OCI-M2 (cell line): ENCODE measurements around the gene PRRC2C.
A peak's percentile ranks its signal among the peaks of the same experiment; 100 is the strongest.
"Not testable (repeated sequence)": the region's sequence is repeated elsewhere in the genome, so short reads cannot be mapped to it uniquely, and the experiment has no call there.

Experiments used
- DNase-seq: peaks from one replicate; lab custom pipeline; 2025; ENCODE audit not compliant: unreplicated experiment; lab: John Stamatoyannopoulos, UW

The PRRC2C gene

DNA sequence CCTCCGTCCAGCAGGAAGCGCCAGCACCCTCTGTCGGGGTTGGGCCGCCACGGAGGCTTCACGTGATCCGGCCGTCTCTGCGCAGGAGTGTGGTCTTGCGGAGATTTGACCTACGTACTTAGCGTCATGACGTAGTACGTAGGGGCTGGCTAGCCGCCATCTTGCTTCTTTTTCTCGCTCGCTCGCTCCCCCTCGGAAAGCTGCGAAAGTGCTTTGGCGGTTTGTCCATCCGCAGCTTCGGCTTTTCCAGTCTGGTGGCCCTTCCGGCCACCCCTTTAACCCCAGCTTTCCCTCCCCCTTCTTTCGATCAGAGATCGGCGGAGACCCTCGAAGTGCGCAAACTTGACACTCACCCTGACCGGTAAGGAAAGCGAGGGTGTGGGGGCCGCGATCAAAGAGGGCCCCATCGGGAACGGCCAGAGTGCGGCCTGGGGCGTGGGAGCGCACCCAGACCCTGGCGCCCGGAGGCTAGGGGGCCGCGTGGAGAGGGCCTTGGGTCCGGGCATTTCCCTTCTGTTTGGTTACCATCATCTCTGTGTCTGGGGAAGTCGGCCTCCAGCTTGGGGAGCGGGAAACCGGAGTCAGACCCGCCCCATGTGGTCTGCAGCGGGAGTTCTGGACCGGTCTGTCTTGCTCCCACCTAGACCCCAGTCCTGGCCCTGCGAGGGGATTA is at the start of gene PRRC2C:
Gene PRRC2C, plus strand, starts transcription at position 156 of the 673 bp plus-strand sequence. CDS start 26,559 bp downstream, outside the sequence.
- DNase-seq = no peak

DNA sequence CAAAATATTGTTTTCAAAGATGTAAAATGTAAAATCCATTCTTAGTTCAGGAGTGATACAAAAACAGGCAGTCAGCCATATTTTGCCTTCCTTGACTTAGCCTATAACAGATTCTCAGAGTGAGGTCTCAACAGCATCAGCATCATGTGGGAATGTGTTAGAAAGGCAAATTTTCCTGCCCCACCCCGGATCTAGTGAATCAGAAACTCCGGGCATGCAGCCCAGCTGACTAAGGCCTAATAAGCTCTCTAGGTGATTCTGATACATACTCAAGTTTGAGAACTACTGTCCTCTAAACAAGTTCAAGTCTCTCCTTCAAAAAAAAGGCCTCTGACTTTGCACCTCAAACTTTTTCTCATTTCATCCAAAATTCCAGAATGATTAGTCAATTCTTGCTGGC is 46.9 kb upstream of the PRRC2C start:
- DNase-seq = no peak

DNA sequence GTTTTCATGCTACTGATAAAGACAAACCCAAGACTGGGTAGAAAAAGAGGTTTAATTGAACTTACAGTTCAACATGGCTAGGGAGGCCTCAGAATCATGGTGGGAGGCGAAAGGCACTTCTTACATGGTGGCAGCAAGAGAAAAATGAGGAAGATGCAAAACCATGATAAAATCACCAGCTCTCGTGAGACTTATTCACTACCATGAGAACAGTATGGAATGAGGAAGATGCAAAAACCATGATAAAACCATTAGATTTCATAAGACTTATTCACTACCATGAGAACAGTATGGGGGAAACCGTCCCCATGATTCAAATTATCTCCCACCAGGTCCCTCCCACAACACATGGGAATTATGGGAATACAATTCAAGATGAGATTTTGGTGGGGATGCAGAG is 45.1 kb upstream of the PRRC2C start:
- DNase-seq = not testable (repeated sequence)

DNA sequence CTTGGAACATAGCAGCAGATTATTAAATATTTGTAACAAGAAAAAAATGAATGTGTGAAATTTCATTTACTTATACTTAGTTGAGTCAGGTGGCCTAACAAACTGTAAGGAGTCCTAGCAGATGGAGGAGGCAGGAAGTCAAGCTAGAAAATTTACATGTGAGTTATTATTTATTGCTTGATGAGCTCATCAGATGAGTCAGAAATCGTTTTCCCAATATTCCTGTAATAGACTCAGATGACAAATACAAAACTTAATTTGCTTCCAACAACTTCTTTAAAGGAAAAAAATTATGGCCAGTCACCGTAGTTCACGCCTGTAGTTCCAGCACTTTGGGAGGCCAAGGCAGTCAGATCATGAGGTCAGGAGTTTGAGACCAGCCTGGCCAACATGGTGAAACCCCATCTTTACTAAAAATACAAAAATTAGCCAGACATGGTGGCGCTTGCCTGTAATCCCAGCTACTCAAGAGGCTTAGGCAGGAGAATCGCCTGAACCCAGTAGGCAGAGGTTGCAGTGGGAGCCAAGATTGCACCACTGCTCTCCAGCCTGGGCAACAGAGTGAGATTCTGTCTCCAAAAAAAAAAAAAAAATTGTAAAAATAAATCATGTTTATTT is 43.9 kb upstream of the PRRC2C start:
- not testable (repeated sequence) for DNase-seq

DNA sequence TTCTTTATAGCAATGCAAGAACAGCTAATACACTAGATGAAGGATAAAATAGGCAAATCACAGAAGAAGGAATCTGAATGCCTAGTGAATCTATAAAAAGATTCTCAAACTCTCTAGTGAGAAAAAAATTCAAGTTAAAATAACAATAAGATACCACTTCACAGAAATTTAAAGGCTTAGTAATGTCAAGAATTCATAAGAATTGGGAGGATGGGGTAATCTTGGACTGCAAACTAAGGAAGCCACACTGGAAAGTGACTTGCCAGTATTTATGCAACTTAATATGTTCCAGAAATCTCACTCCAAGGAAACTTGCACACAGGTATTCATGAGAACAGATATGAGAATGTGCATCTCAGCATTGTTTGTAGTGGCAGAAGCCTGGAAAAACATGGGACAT is 38.9 kb upstream of the PRRC2C start:
- DNase-seq = no peak

DNA sequence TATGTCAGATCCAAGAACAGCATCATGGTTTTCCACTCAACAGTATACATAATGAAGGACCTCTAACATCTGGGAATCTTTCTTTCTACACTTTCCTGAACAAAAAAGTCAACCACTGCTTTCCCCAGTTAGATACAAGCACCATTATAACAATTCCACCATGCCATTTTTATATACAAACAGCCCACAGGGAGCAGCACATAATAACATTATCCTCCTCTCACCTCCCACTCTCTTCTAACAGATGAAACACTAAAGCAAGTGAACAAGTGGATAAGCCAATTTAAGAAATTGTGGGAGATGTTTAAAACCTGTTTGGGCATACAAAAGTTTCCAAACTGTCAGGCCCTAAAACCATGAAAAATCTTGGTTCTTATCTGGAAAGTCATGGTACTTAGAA is 29.4 kb upstream of the PRRC2C start:
- DNase-seq = no peak

DNA sequence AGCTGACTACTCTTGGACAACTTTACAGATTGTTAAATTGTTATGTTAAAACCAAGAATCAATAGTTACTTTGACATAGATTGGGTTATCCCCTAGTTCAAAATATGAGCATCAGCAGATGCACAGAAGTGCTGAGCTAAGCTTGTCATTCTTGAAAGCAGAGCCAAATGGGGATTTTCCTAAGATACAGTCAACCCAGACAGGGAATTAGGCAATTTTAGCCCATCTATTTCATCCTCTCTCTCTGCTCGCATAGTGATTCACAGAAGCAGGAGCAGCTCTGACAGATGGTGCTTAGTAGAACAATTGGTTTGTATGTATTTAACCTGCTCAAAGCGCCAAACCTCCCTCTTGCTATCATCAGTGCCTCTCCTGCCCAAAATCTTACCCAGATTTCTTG is 27.9 kb upstream of the PRRC2C start:
- no peak for DNase-seq

DNA sequence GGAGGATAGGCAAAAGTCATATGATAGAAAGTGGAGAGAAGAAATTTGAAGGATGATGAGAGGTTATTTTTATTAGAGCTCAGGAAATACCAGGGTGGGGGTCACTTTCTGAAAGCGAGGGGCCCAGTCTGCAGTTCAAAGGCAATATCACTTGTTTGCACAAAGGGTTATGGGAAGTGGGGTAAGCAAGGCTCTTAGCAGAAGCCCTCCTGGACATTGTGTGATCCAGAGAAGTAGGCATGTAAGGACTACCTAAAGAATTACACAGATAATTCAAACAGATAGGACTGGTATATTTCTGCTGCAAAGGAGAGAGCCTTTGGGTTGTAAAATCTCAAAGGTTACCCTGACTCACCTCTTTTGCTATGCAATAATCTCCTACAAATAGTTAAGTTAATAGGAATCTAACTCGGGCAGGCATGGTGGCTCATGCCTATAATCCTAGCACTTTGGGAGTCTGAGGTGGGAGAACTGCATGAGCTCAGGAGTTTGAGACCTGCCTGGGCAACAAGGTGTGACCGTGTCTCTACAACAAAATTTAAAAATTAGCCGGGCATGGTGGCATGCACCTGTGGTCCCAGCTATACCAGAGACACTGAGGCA is 25.2 kb upstream of the PRRC2C start:
- no peak for DNase-seq

DNA sequence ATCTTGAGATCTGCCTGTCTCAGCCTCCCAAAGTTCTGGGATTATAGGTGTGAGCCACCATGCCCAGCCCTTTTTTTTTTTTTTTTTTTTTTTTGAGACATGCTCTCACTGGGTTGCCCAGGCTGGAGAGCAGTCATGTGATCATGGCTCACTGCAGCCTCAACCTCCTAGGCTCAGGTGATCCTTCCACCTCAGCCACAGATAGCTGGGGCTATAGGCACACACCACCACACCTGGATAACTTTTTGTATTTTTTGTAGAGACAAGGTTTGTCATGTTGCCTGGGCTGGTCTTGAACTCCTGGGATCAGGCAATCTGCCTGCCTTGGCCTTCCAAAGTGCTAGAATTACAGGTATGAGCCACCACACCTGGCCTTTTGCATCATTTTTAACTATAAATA is 17.7 kb upstream of the PRRC2C start:
- DNase-seq = no peak

DNA sequence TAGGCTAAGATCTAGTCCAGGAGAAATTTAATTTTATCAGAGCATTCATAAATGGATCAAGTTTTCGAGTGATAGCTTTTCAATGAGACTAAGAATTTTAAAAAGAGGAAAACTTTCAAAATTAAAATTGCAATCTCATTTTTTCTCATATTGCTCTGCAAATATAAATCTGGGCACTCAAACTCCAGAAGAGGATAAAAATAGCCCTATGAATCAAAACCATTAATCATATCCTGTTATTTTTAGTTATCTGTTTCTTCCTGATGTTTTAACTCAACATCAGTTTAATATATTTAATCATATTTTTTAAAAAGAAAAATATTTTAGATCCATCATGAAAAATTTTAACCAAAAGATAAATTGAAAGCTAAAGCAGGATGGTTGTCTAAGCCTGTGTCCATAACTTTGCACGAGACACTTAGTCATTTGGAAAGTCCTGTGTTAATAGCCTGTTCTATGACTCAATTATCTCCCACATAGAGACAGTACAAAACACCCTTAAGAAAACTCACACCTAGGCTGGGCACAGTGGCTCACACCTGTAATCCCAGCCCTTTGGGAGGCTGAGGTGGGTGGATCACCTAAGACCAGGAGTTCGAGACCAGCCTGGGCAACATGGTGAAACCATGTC is 17.1 kb upstream of the PRRC2C start:
- no peak for DNase-seq

DNA sequence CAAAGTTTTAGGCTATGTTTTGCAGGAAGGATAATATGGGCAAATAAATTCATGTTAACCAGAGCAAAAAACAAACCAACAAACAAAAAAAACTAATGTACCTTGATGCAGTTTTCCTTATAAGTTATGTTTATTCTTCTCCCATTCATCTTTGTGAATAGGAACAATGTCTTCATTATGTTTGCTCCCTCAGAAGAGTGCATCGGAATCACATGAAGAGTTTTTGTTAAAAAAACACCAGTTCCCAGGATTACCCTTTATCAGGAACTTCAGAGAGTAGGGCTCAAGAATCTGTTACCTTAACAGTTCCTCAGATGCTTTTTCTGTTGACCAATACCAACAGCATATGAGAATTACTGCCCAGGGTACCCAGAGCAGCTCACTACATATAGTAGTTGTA is 14.6 kb upstream of the PRRC2C start:
- no peak for DNase-seq

DNA sequence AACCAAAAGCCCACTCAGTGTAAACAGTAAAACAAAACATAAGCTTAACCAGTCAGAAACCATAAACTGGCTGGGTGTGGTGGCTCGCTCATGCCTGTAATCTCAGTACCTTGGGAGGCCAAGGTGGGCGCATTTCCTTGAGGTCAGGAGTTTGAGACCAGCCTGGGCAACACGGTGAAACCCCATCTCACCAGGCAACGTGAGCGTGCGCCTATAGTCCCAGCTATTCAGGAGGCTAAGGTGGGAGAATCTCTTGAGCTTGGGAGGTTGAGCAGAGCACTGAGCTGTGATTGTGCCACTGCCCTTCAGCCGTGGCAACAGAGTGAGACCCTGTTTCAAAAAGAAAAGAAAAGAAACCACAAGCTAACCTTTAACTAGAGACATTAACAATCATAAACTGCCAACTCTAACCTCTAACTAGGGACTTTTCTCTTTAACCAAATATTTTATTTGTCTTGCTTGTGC is 13.1 kb upstream of the PRRC2C start:
- DNase-seq = no peak

DNA sequence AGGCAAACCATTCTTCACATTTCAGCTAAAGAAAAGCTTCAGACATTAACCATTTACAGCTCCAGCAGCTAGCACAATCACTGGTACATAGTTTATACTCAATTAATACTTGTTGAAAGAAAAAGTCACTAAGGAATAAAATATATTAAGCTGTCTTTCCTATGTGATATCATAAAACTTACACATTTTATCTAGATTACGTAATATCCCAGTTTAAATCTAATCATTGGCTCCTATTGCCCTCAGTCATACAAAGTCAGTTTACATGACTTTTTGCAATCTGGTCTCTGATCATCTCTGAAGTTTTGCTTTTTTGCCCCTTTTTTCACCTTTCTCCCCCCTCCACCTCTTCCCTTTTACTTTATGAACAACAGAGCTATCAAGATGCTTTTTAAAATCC is 8.5 kb upstream of the PRRC2C start:
- no peak for DNase-seq

DNA sequence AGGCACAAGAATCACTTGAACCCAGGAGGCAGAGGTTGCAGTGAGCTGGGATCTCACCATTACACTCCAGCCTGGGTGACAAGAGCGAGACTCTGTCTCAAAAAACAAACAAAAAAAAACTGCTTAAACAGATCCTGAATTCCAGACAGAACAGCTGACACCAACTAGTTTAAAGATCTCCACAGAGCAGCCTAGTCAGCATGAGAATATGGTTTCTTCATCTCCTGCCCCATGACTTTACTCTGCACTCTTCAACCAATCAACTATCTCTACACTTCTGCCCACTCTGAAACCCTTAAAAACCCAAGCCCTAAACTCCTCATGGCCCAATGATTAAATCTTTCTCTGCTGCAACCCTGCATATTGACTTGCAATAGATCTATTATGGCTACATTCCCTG is 7.5 kb upstream of the PRRC2C start:
- DNase-seq = no peak

DNA sequence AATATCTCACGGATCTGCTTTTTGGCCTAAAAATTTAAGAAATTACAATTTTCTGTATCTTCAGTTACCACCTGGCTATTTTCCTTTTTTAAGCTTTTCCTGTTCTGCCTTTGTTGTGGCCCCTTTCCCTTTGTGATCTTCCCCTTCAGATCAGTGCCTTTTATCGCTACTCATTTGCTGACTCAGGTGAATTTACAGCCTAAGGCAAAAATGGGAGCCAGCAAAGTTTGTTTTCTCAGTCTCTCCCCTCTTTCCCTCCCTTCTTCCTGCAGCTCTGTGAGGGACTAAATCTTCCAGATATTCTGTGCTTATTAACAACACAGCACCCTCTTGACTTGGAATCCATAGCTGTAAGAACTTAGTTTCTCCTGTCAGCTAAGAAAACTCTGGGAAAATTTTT is 5.3 kb upstream of the PRRC2C start:
- DNase-seq = no peak

DNA sequence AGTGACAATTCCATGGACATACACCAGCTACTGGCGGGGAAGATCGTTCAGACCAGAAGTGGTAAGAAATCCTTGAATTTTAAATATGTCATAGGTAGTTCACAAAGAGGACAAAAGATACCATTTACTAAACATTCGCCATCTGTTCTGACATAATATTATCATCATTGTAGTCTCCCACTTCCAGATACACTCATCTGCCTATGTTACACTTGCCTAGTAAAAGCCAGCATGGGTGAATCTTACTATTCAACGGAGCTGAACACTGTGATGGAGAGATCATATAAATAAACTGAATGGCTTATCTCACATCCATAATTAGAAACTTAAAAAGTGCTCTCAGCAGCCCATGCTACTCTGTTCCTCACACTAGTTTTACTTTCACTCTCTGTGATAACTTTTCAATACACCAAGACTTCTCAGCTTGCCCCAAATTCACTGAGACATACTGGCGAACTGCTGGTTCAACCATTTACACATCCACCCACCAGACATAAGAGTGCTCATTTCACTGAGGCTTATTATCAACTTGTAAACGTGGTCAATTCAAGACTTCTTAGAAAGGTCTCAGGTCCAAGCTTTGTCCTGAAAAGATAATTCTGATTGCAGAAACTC is 463 bp upstream of the PRRC2C start:
- DNase-seq = peak; percentile 22

DNA sequence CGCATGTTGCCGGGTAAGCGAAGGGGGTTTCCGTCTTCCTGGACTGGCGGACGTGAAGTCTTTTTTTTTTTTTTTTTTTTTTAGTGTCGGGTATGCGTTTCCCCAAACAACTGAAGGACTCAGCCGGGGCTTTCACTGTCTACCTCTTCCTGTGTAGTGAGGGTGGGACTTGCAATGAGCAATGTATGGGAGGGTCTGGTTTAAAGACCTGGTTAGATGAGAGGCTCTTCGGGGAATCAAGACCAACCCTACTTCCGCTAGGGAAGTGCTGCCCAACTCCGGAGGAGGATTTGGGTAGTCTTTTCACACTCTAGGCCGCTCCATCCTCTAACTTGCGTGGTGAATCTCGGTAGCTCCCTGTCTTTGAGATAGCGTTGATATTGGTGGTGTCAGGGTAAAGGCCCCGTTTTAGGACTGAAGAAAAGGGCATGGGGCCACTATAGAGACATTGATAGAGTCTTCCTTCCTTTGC is 754 bp downstream of the PRRC2C start:
- DNase-seq = no peak

DNA sequence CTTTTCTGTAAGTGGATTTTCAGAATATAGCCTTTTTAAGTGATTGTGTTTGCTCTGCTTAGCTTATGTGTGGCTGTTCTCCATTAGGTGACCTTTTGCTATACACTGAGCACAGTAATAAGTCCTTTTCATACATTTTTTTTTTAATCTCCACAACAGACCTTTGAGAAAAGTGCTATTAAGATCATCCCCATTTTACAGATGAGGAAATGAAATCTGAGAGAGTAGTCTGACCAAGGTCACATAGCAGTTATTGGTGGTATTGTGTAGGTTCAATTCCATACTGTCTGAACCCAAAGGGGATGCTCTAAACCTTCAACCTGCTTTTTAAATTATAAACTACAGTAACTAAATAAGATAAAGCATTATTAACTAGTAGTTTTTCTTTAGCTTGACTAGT is 1.7 kb downstream of the PRRC2C start:
- no peak for DNase-seq

DNA sequence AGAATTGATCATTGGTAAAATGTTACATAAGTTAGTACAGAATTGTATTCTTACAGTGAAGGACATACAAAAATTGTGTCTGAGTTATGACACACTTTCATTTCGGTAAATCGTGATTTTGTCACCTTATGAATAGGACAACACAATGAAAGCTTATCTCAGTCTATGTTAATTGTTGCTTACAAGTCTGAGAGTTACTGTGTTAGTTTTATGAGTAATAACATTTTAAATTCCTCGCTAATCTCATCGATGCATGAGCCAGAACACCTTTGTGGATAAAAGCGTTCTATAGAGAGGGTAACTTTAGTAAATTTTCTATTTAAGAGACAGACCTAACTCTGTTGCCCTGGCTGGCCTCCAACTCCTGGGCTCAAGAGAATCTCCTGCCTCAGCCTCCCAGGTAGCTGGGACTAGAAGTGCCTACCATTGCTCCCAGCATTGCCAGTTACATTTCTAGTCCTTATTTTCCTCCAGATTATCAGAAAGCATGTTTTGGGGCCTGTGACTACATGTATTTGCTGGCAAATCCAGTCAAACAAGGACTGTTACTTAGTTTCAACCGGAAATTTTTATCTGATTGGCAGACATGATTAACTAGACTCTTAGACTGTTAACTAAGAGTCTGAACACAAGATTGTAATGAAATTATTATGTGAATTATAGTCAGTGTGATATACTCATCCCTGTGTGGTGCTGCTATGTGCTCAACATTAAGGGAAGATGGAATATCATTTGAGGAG is 3.0 kb downstream of the PRRC2C start:
- DNase-seq = no peak

DNA sequence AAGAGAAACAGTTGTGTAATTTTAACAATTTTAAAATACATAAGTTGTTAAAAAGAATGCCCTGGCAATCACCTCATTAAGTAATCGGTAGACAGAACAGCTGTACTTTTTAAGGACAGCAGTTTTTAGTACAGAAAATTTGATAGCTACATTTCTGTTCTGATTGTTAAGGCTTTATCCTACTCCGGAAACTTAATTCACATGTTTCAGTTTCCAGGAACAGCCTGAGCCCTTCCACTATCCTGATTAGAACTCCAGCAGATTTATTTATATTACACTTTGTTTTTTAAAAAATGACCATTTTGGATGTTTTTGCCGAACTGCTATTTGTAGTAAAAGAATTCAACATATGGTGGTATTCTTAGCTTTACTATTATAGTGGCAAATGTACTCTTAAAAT is 8.7 kb downstream of the PRRC2C start:
- DNase-seq = no peak

DNA sequence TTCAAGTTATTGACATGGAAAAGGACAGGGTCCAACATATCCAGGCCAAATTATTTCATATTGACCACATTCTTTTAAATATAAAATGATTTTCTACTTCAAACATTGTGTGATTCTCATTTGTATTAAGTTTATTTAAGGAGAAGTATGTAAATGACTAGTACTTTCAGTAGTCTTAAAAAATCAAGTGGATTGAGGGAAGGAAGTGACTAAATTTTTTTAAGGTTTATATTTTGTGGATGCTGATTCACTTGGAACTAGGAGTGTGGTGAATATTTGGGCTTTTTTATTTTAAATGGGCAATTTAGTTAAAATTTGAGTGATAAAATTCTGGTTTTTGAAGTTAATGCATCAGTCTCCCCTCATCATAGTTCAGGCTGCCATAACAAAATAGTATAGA is 10.1 kb downstream of the PRRC2C start:
- DNase-seq = no peak
